HG03571 (cell line): ENCODE data around the gene GRIK5.
"Not testable (repeated sequence)": the region's sequence is repeated elsewhere in the genome, so short reads cannot be mapped to it uniquely, and the experiment has no call there.

ENCODE experiments used
- ATAC-seq: cut with Tn5 transposase; IDR thresholded peaks from one replicate; pipeline ENCODE4 v1.9.1; 2021; ENCODE audit not compliant: unreplicated experiment

GRIK5 gene

DNA sequence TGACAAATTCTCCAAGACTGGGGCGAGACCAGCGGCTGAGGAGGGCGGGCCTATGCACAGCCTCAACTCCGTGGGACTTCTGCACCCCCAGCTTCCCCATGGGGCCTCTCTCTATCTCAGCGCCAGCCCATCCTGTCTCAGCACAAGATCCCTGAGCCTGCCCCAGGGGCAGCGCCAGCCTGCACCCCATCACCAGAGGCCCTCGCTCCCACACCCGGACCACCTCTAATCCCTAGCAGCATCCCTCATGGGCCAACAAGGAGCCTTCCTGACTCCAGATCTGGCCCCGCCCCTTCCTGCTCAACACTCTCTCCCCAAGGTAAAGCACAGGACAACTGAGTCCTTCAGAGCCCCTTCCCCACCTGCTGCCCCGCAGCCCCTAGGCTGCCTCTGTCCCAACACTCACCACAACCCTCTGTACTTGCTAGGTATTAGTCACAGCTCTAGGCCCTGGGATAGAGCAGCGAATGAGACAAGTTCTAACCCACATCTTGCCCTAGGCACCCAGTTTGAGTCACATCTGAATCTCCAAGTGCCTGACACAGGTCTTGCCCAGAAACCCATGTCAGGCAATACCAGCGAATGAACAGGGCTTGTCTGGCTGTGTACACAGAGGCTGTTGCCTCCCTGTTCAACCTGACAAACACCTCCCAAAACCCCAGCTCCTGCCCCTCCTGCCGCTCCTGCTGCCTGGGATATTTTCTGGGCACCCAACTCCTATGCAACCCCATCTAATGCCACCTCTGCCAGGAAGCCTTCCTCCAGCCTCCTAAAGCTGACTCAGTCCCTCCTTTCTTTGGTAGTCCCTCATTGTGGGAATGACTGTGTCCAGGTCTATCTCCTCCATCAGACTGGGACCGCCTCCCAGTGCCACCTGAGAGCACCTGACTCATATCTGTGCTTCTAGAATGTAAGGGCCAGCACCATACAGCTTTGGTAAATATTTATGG lies 18.6 kb downstream of the GRIK5 start:
- ATAC-seq, result no peak

- ATAC-seq, result no peak
Observed at GRCh38 chr19:42048992-42049391, 21.0 kb downstream of the GRIK5 start.

- ATAC-seq, result no peak
Observed at GRCh38 chr19:42045575-42045974, 24.4 kb downstream of the GRIK5 start.

DNA sequence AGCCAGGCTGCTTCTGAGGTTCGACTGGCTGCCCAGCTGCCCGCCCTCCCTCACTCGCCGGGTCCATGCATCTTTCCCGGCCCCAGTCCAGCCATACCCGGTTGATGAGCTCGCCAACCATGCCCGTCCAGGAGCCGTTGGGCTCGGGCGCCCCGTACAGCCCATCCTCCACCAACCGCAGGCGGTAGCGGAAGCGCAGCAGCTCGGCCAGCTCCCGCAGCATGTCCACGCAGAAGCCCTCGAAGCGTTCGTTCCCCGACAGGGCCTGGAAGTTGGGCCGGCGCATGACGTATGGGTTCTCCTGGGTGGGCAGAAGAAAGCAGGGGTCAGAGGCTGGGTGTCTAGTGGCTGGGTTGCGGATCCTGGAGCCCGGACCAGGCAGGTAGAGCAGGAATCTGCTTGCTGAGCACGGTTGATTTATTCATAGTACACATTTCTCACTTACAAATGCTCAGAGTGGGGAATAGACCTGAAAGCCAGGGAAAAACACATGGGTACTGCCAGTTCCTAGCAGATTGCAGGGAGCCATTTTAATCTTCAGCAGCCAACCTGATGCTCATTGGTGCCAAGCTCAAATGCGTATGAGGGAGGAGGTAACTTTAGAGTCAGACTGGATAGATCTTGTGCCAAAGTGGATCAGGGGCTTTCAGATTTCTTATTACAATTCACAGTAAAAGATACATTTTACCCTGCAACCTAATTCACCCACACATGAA lies 27.4 kb downstream of the GRIK5 start:
- ATAC-seq, result no peak

GRCh38 chr19:42040491-42040890 lies 29.5 kb downstream of the GRIK5 start:
- ATAC-seq, result not testable (repeated sequence)

DNA sequence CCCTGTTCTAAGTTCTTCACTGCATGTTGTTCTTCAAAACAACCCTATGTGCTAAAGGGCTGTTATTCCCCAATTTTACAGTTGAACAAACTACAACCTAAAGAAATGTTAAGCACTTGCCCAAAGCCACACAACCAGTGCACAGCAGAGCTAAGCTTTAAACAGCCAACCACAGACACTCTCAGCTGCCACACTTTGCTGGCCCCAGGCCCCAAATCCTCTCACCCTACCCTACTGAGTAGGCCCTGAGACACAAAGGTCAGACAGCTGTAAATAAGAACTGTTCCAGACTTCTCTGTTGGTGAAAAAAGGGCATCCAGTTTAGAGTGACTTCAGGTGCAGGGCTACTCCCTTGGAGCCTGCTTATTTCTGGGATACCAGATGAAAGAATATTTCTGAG lies 30.0 kb downstream of the GRIK5 start:
- no peak for ATAC-seq

GRCh38 chr19:42038666-42039065 lies 31.3 kb downstream of the GRIK5 start:
- no peak for ATAC-seq

DNA sequence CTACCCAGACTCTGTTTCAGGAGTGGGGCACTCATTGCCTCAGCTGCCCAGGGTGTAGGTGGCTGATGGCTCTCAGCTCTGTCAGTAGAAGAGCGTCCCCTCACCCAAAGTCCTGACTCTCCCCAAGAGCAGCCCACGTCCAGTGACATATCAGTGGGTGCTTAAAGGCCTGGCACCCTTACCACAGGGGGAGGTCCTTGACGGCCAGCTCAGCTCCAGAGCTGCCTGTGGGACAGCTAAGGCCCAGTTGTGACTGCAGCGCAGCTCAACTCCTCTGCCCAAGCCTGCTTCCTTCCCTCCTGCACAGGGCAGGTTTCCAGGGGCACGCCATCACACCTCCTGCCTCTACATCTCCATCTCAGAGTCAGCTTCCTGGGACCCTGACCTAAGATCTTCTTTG lies 32.4 kb downstream of the GRIK5 start:
- no peak for ATAC-seq

DNA sequence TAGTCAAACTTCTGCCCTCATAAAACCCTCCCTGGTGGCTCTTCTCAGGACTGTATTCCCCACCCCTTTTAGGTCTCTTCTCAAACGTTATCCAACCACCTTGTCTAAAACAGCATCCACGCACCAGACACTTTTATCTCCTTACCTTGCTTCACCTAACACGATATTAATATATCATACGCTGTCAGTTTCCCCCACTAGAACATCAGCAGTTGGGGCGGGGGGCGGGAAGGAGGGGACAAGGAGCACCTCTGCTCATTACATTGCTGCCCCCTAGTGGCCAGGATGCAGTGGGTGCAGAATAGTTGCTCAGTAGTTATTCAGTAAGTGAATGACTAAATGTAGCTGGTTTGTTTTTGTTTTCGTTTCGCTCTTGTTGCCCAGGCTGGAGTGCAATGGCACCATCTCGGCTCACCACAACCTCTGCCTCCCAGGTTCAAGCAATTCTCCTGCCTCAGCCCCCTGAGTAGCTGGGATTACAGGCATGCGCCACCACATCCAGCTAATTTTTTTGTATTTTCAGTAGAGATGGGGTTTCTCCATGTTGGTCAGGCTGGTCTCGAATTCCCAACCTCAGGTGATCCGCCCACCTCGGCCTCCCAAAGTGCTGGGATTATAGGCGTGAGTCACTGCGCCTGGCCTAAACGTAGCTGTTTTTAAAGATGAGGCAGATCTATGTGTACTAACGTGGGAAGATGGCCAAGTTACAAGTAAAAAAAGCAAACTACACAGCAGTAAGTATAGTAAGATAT lies 35.2 kb downstream of the GRIK5 start:
- ATAC-seq, result not testable (repeated sequence)

GRCh38 chr19:42033413-42033812 lies 36.6 kb downstream of the GRIK5 start:
- ATAC-seq, result no peak

DNA sequence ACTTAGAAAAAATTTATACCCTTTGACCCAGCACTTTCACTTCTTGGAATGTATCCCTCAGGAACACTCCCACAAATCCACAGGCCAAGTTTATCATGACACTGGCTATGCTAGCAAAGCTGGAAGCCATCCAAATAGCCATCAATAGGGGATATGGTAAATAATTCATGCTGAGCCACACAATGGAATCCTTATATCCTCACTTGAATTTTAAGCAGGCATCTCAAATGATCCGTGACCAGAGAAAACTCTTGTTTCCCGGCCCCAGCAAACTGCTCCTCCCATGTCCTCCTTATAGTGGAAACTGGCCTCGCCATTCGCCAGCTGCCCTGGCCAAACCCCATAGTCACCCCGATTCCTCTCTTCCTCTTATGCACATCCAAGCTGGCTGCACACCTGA lies 37.6 kb downstream of the GRIK5 start:
- no peak for ATAC-seq

DNA sequence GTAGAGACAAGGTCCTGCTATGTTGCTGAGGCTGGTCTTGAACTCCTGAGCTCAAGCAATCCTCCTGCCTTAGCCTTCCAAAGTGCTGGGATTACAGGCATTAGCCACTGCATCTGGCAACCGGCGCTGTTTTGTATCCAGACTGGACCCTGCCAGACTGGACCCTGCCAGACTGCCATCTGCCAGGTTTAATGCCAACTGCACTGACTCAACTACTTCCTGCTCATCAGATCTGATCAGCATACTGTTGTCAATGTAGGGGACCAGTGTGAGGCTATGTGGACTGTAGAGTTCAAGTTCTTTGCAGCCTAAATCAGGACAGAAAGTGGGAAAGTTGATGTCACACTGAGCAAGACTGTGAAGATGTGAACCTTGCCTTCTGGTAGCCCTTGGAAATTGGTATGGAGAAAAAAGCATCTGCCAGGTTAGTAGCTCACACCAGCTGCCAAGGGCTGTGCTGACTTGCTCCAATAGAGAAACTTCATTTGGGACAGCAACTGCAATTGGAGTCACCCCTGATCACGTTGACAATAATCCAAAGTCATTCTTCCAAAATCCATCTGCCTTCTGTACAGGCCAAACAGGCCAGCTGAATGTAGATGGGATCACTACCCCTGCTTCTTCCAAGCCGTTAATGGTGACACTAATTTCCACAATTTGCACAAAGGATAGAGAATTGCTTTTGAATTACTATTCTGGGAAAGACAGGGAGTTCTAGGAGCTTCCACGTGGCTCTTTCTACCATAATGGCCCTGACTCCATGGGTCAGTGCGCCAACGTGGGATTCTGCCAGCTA lies 39.2 kb downstream of the GRIK5 start:
- no peak for ATAC-seq

GRCh38 chr19:42028304-42029216 lies 41.4 kb downstream of the GRIK5 start:
- ATAC-seq, result no peak

DNA sequence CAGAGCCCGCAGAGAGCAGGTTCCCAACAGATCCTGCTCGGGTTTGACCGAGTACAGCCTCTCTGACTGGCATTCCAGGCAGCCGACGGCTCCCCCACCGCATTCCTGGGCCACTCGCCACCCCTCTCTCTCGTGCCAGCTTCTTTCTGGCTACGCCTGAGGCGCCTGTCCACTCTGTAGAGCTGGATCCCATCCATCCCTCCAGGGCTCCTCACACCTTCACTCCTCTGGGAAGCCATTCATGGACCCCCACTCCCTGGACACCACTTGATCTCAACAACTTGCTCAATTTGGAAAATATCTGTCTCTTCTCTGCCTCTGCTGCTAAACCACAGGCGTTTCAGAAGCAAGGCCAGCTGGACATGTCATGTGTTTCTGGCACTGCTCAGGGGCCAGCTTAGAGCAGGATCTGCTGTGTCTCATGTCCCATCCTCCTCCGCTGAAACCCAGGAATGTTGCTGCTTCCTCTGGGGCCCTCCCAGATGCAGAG lies 45.3 kb downstream of the GRIK5 start:
- no peak for ATAC-seq

- ATAC-seq, result no peak
Observed at GRCh38 chr19:42023943-42024260, 46.1 kb downstream of the GRIK5 start.

DNA sequence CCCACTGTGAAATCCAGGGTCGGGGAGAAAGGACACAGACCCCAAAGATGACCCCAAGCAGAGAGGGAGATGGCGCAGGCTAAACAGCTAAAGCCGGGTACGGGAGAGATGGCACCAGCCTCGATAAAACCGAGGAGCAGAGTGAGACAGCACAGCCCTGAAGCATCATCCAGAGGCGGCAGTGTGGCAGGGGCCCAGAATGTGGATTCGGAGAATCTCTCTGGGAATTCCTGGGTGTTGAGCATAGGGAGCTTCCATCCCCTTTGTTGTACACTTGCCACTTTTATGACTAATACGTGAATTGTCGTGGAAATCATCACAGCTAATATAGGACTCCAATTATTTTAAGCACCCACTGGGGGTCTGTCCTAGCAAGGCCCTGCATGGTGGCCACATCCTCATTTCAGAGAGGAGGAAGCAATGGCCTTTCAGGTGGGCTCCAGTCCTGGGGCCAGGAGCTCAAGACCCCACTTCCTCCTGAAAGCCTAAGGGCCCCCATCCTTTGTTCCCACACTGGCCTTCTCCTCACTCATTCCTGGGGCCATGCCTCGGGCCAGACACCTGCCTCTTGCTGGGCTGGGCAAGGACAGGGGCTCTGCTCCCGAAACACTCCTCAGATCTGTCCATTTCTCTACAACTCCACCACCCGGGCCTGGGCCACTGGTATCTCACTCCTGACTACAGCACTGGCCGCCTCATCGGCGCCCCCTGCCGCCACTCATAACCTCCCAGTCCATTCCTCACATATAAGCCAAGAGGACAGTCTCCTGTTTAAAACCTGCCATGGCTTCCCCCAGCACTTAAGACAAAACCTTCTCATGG lies 46.7 kb downstream of the GRIK5 start:
- ATAC-seq, result no peak

DNA sequence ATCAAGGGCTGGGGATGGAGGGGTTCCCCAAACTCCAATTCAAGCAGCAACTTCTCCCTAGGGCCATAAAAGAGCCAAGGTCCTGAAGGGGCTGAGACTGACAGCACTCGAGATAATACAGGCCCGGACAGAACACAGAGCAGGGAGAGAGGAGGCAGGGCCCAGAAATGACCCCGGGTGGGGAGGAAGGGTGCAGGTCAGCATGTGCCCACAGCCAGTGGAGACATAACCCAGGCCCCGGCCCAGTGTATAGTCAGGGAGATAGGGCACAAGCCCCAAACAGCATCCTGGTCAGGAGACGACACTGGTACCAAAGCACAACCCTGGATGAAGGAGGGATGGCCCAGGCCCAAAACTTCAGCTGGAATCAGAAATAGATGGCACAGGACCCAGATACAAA lies 47.4 kb downstream of the GRIK5 start:
- no peak for ATAC-seq

- ATAC-seq, result no peak
Observed at GRCh38 chr19:42021185-42021584, 48.8 kb downstream of the GRIK5 start.
